ENCODE data around the gene FUBP3.

DNA sequence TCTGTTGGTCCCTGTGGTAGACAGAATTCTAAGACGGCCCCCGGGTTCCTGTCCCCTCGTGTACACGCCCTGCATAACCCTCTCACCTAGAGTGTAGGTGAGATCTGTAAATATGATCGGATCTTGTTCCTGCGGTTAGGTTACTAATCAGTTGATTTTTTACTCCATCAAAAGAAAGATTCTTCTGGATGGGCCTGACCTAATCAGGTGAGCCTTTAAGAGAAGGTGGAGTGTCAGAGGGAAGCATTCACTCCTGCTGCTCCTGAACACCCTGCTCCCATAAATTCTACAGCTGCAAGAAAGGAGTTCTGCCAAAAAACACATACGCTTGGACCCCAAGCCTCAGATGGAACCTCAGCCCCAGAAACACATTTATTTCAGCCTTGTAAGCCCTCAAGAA is 15.6 kb upstream of the FUBP3 start:
- TF ChIP-seq, protein P1, sequence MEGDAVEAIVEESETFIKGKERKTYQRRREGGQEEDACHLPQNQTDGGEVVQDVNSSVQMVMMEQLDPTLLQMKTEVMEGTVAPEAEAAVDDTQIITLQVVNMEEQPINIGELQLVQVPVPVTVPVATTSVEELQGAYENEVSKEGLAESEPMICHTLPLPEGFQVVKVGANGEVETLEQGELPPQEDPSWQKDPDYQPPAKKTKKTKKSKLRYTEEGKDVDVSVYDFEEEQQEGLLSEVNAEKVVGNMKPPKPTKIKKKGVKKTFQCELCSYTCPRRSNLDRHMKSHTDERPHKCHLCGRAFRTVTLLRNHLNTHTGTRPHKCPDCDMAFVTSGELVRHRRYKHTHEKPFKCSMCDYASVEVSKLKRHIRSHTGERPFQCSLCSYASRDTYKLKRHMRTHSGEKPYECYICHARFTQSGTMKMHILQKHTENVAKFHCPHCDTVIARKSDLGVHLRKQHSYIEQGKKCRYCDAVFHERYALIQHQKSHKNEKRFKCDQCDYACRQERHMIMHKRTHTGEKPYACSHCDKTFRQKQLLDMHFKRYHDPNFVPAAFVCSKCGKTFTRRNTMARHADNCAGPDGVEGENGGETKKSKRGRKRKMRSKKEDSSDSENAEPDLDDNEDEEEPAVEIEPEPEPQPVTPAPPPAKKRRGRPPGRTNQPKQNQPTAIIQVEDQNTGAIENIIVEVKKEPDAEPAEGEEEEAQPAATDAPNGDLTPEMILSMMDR (IDR thresholded peaks at IDR 0.05), result no peak
- no peak for TF ChIP-seq POLR2A (IDR thresholded peaks at IDR 0.05)

All from adrenal gland (tissue), 5 donors.